ENCODE measurements around the gene GALR2. TPM values are rescaled to one million over a fixed set of nuclear protein-coding genes. Genes with fewer than 3 reads are reported as not detected.

Gene GALR2
- total and polyA plus RNA-seq, 9 of the 15 experiments (the other 6 are each of a cell fraction or from before 2014, with no cell fraction given): 0.34 TPM; not detected in 8

GRCh38 chr17:76048025-76048605 is 26.5 kb upstream of the GALR2 start (continued):
- TF ChIP-seq RNF219 (CRISPR knock-in tag; IDR thresholded peaks at IDR 0.05) (no peak), TRIM25 (IDR thresholded peaks at IDR 0.05; ENCODE audit: borderline replicate concordance) (no peak), ZBTB7A (IDR thresholded peaks at IDR 0.05; ENCODE audit: borderline replicate concordance, control insufficient read depth, low read depth, low read length) (no peak), ZNF140 (CRISPR knock-in tag; IDR thresholded peaks at IDR 0.05) (no peak), RBM34 (IDR thresholded peaks at IDR 0.05; ENCODE audit: borderline replicate concordance, insufficient read depth, low read length) (no peak), GATA2 (CRISPR knock-in tag; IDR thresholded peaks at IDR 0.05) (no peak), ZC3H11A (IDR thresholded peaks at IDR 0.05; ENCODE audit: low read depth, low read length) (no peak)

Data from K562 (cell line).